HEK293 (cell line): ENCODE measurements around the gene CIITA.

Source experiments
- CTCF ChIA-PET: fragments of 350-600 bp; formaldehyde crosslinking; extraction: SDS; loops from one replicate; lab custom pipeline; 2021; ENCODE audit warnings: antibody characterized with exemption; lab: Yijun Ruan, JAX
- POLR2A ChIA-PET: fragments of 300-600 bp; formaldehyde crosslinking; extraction: SDS; loops from one replicate; lab custom pipeline; 2020; ENCODE audit warnings: antibody characterized with exemption, inconsistent platforms; lab: Yijun Ruan, JAX
- H3K27ac ChIP-seq: fragments of 200-500 bp; sonication (Bioruptor generic); 2 replicates; pipeline ENCODE4 v1.5.1; 2014; ENCODE audit warnings: low read depth, low read length, control low read depth, inconsistent platforms; ENCODE audit errors: extremely low read depth
- H3K36me3 ChIP-seq, 2 experiments: fragments of 200-500 bp in 1 of 2; sonication (Bioruptor generic) in 1 of 2; 1 replicate in 1 of 2; 2 replicates in 1 of 2; pipeline ENCODE4 v1.5.1; 2014 to 2017; ENCODE audit warnings: inconsistent platforms in 2 of 2, low read length in 2 of 2; ENCODE audit not compliant: control insufficient read depth in 2 of 2, insufficient read depth in 1 of 2
- H3K4me1 ChIP-seq: fragments of 200-500 bp; sonication (Bioruptor generic); 2 replicates; pipeline ENCODE4 v1.5.1; 2014; ENCODE audit warnings: mild to moderate bottlenecking, low read length, inconsistent platforms; ENCODE audit not compliant: control insufficient read depth, insufficient read depth
- H3K4me3 ChIP-seq: 2 replicates; pipeline ENCODE4 v1.5.1; 2011; ENCODE audit warnings: low read depth, mild to moderate bottlenecking, control low read depth, low read length, moderate library complexity
- H3K9me3 ChIP-seq: fragments of 200-500 bp; sonication (Bioruptor generic); 2 replicates; pipeline ENCODE4 v1.5.1; 2014; ENCODE audit warnings: low read depth, low read length, inconsistent platforms; ENCODE audit not compliant: control insufficient read depth, insufficient read depth
- CTCF ChIP-seq: fragments of 450-650 bp; formaldehyde crosslinking; IDR thresholded peaks from 2 replicates; pipeline ENCODE4 v1.5.1; 2016; ENCODE audit warnings: missing biosample characterization, missing genetic modification characterization
- KLF1 ChIP-seq: fragments of 450-650 bp; formaldehyde crosslinking; IDR thresholded peaks from 2 replicates; pipeline ENCODE4 v1.5.1; 2016; ENCODE audit warnings: missing biosample characterization, missing genetic modification characterization
- PRDM2 ChIP-seq: fragments of 450-650 bp; formaldehyde crosslinking; IDR thresholded peaks from 2 replicates; pipeline ENCODE4 v1.5.1; 2016; ENCODE audit warnings: missing biosample characterization, missing genetic modification characterization, borderline replicate concordance
- PRDM6 ChIP-seq: fragments of 450-650 bp; formaldehyde crosslinking; IDR thresholded peaks from 2 replicates; pipeline ENCODE4 v1.5.1; 2017; ENCODE audit warnings: missing biosample characterization, missing genetic modification characterization
- SCRT1 ChIP-seq: fragments of 450-650 bp; formaldehyde crosslinking; IDR thresholded peaks from 2 replicates; pipeline ENCODE4 v1.5.1; 2016; ENCODE audit warnings: missing biosample characterization, missing genetic modification characterization, borderline replicate concordance
- TSHZ1 ChIP-seq: fragments of 450-650 bp; formaldehyde crosslinking; IDR thresholded peaks from 2 replicates; pipeline ENCODE4 v1.5.1; 2016; ENCODE audit warnings: missing biosample characterization, missing genetic modification characterization, borderline replicate concordance
- WT1 ChIP-seq: fragments of 450-650 bp; formaldehyde crosslinking; IDR thresholded peaks from 2 replicates; pipeline ENCODE4 v1.5.1; 2016; ENCODE audit warnings: missing biosample characterization, missing genetic modification characterization
- ZFP37 ChIP-seq: fragments of 450-650 bp; formaldehyde crosslinking; IDR thresholded peaks from 2 replicates; pipeline ENCODE4 v1.5.1; 2016; ENCODE audit warnings: missing biosample characterization, missing genetic modification characterization
- ZNF311 ChIP-seq: fragments of 450-650 bp; formaldehyde crosslinking; IDR thresholded peaks from 2 replicates; pipeline ENCODE4 v1.5.1; 2017; ENCODE audit warnings: missing biosample characterization, missing genetic modification characterization, borderline replicate concordance
- ZNF514 ChIP-seq: fragments of 450-650 bp; formaldehyde crosslinking; IDR thresholded peaks from 2 replicates; pipeline ENCODE4 v1.5.1; 2016; ENCODE audit warnings: missing biosample characterization, missing genetic modification characterization
- ZNF561 ChIP-seq: fragments of 450-650 bp; IDR thresholded peaks from 2 replicates; pipeline ENCODE4 v1.5.1; 2018; ENCODE audit warnings: missing biosample characterization, missing genetic modification characterization, borderline replicate concordance
- ZNF585B ChIP-seq: fragments of 450-650 bp; formaldehyde crosslinking; IDR thresholded peaks from 2 replicates; pipeline ENCODE4 v1.5.1; 2016; ENCODE audit warnings: missing biosample characterization, missing genetic modification characterization
- ZNF596 ChIP-seq: fragments of 450-650 bp; IDR thresholded peaks from 2 replicates; pipeline ENCODE4 v1.5.0; 2018; ENCODE audit warnings: missing biosample characterization, mild to moderate bottlenecking, missing genetic modification characterization, moderate library complexity
- ZNF623 ChIP-seq: fragments of 450-650 bp; formaldehyde crosslinking; IDR thresholded peaks from 2 replicates; pipeline ENCODE4 v1.5.1; 2016; ENCODE audit warnings: missing biosample characterization, missing genetic modification characterization
- ZNF626 ChIP-seq: fragments of 450-650 bp; sonication (Bioruptor Pico); formaldehyde crosslinking; IDR thresholded peaks from 2 replicates; pipeline ENCODE4 v1.5.1; 2018; ENCODE audit warnings: missing biosample characterization, missing genetic modification characterization, inconsistent platforms
- ZNF645 ChIP-seq: fragments of 450-650 bp; formaldehyde crosslinking; IDR thresholded peaks from 2 replicates; pipeline ENCODE4; 2016; ENCODE audit warnings: missing biosample characterization, missing genetic modification characterization
- ZNF677 ChIP-seq: fragments of 450-650 bp; IDR thresholded peaks from 2 replicates; pipeline ENCODE4 v1.5.0; 2018; ENCODE audit warnings: missing biosample characterization, mild to moderate bottlenecking, missing genetic modification characterization, moderate library complexity

The CIITA gene

GRCh38 chr16:10870808-10871156, 6.2 kb upstream of the CIITA start:
- no peaks in the 10 kb centered on the region for H3K36me3 ChIP-seq
- H3K4me3 ChIP-seq: no peak overlapping the region
- H3K27ac ChIP-seq: no peak overlapping the region
- H3K4me1 ChIP-seq: no peaks in the 10 kb centered on the region
- H3K9me3 ChIP-seq: no peaks in the 10 kb centered on the region
- ChIA-PET POLR2A (no interaction called here), CTCF (no interaction called here)
- no peak for TF ChIP-seq ZNF677
- TF ChIP-seq ZNF626 (tag by site-specific recombination): no peak
- no peak for TF ChIP-seq PRDM6 (tag by site-specific recombination)
- no peak for TF ChIP-seq ZNF596 (tag by site-specific recombination)
- no peak for TF ChIP-seq PRDM2 (tag by site-specific recombination)
- TF ChIP-seq ZNF645 (tag by site-specific recombination): no peak
- TF ChIP-seq ZNF514 (tag by site-specific recombination): no peak
- TF ChIP-seq ZNF561: no peak
- TF ChIP-seq ZNF623 (tag by site-specific recombination): no peak
- no peak for TF ChIP-seq KLF1 (tag by site-specific recombination)
- TF ChIP-seq SCRT1 (tag by site-specific recombination): no peak

GRCh38 chr16:10871157-10871991, 5.6 kb upstream of the CIITA start:
- no peak for TF ChIP-seq WT1 (tag by site-specific recombination)
- Histone ChIP-seq H3K9me3 (no peaks in the 10 kb centered on the region), H3K27ac (no peak overlapping the region), H3K4me3 (no peak overlapping the region), H3K4me1 (no peaks in the 10 kb centered on the region), H3K36me3 (no peaks in the 10 kb centered on the region)
- ChIA-PET POLR2A (no interaction called here), CTCF (interaction anchor here (0.6 kb wide), 1 partner anchor 633 kb away, joined by 4 read pairs; no protein-coding TSS in a partner anchor)

- no peaks in the 10 kb centered on the region for H3K36me3 ChIP-seq
- H3K4me3 ChIP-seq: no peak overlapping the region
- H3K4me1 ChIP-seq: no peaks in the 10 kb centered on the region
- H3K9me3 ChIP-seq: no peaks in the 10 kb centered on the region
- ChIA-PET CTCF (no interaction called here), POLR2A (no interaction called here)
- H3K27ac ChIP-seq: no peak overlapping the region
- TF ChIP-seq TSHZ1 (no peak), ZNF585B (tag by site-specific recombination) (no peak), ZFP37 (tag by site-specific recombination) (no peak), ZNF311 (tag by site-specific recombination) (no peak), CTCF (tag by site-specific recombination) (no peak)
These were observed 687 bp upstream of the CIITA start for GRCh38 chr16:10876315-10876714.
